A673 (cell line): ENCODE results near the gene GPSM1. TPM values are rescaled to one million over a fixed set of nuclear protein-coding genes. Genes with fewer than 3 reads are reported as not detected.
A peak's percentile ranks its signal among the peaks of the same experiment; 100 is the strongest.

Experiments
- BruUV-seq: library from RNA; stranded (reverse); fragments of 400-500 nt; replicated peaks from 2 replicates; lab custom pipeline; 2021; lab: Mats Ljungman, UMichigan
- CTCF ChIA-PET: fragments of 300-600 bp; sonication (Branson Sonifier 250); formaldehyde crosslinking; loops from one replicate; lab custom pipeline; 2022; ENCODE audit warnings: antibody characterized with exemption; lab: Charles Lee
- POLR2A ChIA-PET: fragments of 300-600 bp; sonication (Branson Sonifier 250); formaldehyde crosslinking; loops from one replicate; lab custom pipeline; 2022; ENCODE audit warnings: antibody characterized with exemption; ENCODE audit not compliant: low non-redundant PET; lab: Charles Lee
- DNase-seq: peaks from one replicate; pipeline ENCODE4 v3.0.0-alpha.2; 2015; ENCODE audit warnings: low spot score
- H3K27ac ChIP-seq: fragments of 200-600 bp; sonication (generic); 2 replicates; pipeline ENCODE4 v1.5.1; 2016; ENCODE audit warnings: mixed run types, low read depth, mild to moderate bottlenecking, mixed read lengths, antibody characterized with exemption, low read length; ENCODE audit not compliant: poor library complexity, severe bottlenecking
- H3K27me3 ChIP-seq: fragments of 200-600 bp; sonication (generic); replicated peaks from 2 replicates; pipeline ENCODE4 v1.6.1; 2017; ENCODE audit warnings: mixed run types, low read depth, mild to moderate bottlenecking, mixed read lengths, antibody characterized with exemption, low read length; ENCODE audit not compliant: insufficient read depth, poor library complexity
- H3K36me3 ChIP-seq: fragments of 200-600 bp; sonication (generic); 2 replicates; pipeline ENCODE4 v1.6.1; 2016; ENCODE audit warnings: mixed run types, mild to moderate bottlenecking, mixed read lengths, antibody characterized with exemption, low read length; ENCODE audit not compliant: insufficient read depth, poor library complexity, severe bottlenecking
- H3K4me1 ChIP-seq: fragments of 200-600 bp; sonication (generic); 2 replicates; pipeline ENCODE4 v1.6.1; 2017; ENCODE audit warnings: mixed run types, mild to moderate bottlenecking, mixed read lengths, antibody characterized with exemption, low read length; ENCODE audit not compliant: insufficient read depth, poor library complexity, severe bottlenecking
- H3K4me3 ChIP-seq: fragments of 200-600 bp; sonication (generic); 2 replicates; pipeline ENCODE4 v1.5.1; 2016; ENCODE audit warnings: low read depth, mixed run types, mild to moderate bottlenecking, mixed read lengths, low read length; ENCODE audit not compliant: poor library complexity, severe bottlenecking
- H3K9me3 ChIP-seq: fragments of 200-600 bp; sonication (generic); 2 replicates; pipeline ENCODE4 v1.6.1; 2016; ENCODE audit warnings: mixed run types, low read depth, mild to moderate bottlenecking, mixed read lengths, antibody characterized with exemption, low read length; ENCODE audit not compliant: poor library complexity, severe bottlenecking
- EZH2 ChIP-seq: fragments of 200-600 bp; sonication (generic); IDR thresholded peaks from 2 replicates; pipeline ENCODE4 v1.6.1; 2017; ENCODE audit warnings: borderline replicate concordance, low read depth, mild to moderate bottlenecking, mixed read lengths, antibody characterized with exemption, low read length; ENCODE audit not compliant: poor library complexity, severe bottlenecking
- intact Hi-C: fragments of 100-400 bp; cut with micrococcal nuclease; formaldehyde crosslinking; loops from one replicate; pipeline ENCODE4 v1.10.0; 2022; ENCODE audit not compliant: unreplicated experiment
- total RNA-seq: library from RNA; stranded (reverse); gene quantifications from 2 replicates; pipeline ENCODE4 v1.2.3, GENCODE V29; 2021
- TF ChIP-seq, protein P1 (sequence below): fragments of 300-800, 200-600 bp; sonication (generic); conservative IDR thresholded peaks from 2 replicates; pipeline ENCODE4 v1.5.1; 2017; ENCODE audit warnings: low read depth, mild to moderate bottlenecking, antibody characterized with exemption, low read length, moderate library complexity, mixed read lengths

The GPSM1 gene
- total RNA-seq, 1 experiment from 2014 or later = 36.4 TPM

GRCh38 chr9:136338511-136338910, 11.2 kb downstream of the GPSM1 start:
- intact Hi-C loops = no loop called here
- ChIA-PET POLR2A (no interaction called here), CTCF (no interaction called here)
- no TSS peak for BruUV-seq
- no peak overlapping the region for H3K27ac ChIP-seq
- no peak for DNase-seq
- H3K9me3 ChIP-seq = no peaks in the 10 kb centered on the region
- H3K36me3 ChIP-seq = peaks cover 7% of the 10 kb centered on the region
- TF ChIP-seq, protein P1, sequence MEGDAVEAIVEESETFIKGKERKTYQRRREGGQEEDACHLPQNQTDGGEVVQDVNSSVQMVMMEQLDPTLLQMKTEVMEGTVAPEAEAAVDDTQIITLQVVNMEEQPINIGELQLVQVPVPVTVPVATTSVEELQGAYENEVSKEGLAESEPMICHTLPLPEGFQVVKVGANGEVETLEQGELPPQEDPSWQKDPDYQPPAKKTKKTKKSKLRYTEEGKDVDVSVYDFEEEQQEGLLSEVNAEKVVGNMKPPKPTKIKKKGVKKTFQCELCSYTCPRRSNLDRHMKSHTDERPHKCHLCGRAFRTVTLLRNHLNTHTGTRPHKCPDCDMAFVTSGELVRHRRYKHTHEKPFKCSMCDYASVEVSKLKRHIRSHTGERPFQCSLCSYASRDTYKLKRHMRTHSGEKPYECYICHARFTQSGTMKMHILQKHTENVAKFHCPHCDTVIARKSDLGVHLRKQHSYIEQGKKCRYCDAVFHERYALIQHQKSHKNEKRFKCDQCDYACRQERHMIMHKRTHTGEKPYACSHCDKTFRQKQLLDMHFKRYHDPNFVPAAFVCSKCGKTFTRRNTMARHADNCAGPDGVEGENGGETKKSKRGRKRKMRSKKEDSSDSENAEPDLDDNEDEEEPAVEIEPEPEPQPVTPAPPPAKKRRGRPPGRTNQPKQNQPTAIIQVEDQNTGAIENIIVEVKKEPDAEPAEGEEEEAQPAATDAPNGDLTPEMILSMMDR = no peak
- no peak for TF ChIP-seq EZH2
- H3K4me1 ChIP-seq = peaks cover 12% of the 10 kb centered on the region
- no peaks in the 10 kb centered on the region for H3K27me3 ChIP-seq
- no peak overlapping the region for H3K4me3 ChIP-seq

- Histone ChIP-seq H3K9me3 (no peaks in the 10 kb centered on the region), H3K4me3 (no peak overlapping the region), H3K27ac (no peak overlapping the region), H3K4me1 (peaks cover 12% of the 10 kb centered on the region), H3K36me3 (peaks cover 7% of the 10 kb centered on the region), H3K27me3 (no peaks in the 10 kb centered on the region)
- BruUV-seq = no TSS peak
- CTCF ChIA-PET = no interaction called here
- no peak for DNase-seq
- intact Hi-C loops = no loop called here
- POLR2A ChIA-PET = no interaction called here
- TF ChIP-seq EZH2 = no peak
- TF ChIP-seq, protein P1 = peak; percentile 38; the same call in 1 of the 2 replicates
These were observed 12.0 kb downstream of the GPSM1 start for GRCh38 chr9:136339173-136339957.

- H3K4me3 ChIP-seq = no peak overlapping the region
- CTCF ChIA-PET = no interaction called here
- POLR2A ChIA-PET = no interaction called here
- H3K36me3 ChIP-seq = peaks cover 7% of the 10 kb centered on the region
- no peaks in the 10 kb centered on the region for H3K9me3 ChIP-seq
- no TSS peak for BruUV-seq
- no peak for DNase-seq
- no peak overlapping the region for H3K27ac ChIP-seq
- H3K27me3 ChIP-seq = no peaks in the 10 kb centered on the region
- TF ChIP-seq, protein P1 = no peak
- TF ChIP-seq EZH2 = no peak
- intact Hi-C loops = no loop called here
- peaks cover 12% of the 10 kb centered on the region for H3K4me1 ChIP-seq
These were observed 12.6 kb downstream of the GPSM1 start for GRCh38 chr9:136339958-136340310.
